ENCODE data around the gene MAPK14.

- no peak for TF ChIP-seq CTCF (IDR thresholded peaks at IDR 0.05; ENCODE audit: low read length)
- TF ChIP-seq EZH2 (optimal IDR thresholded peaks at IDR 0.05; ENCODE audit: low read depth, low read length) = no peak
- no peak for TF ChIP-seq EZH2phosphoT487 (IDR thresholded peaks at IDR 0.05; ENCODE audit: low read length)
Observed at GRCh38 chr6:36053878-36054277, 26.3 kb downstream of the MAPK14 start.

Data from MM.1S (cell line).